Measurements from ENCODE around the gene CLASP2.
"Not testable (repeated sequence)": the region's sequence is repeated elsewhere in the genome, so short reads cannot be mapped to it uniquely, and the experiment has no call there.

The CLASP2 gene

GRCh38 chr3:33447958-33448357 lies 270.1 kb downstream of the CLASP2 start:
- no peak for DNase-seq (ENCODE audit: low read depth)

GRCh38 chr3:33447256-33447625 lies 270.8 kb downstream of the CLASP2 start:
- not testable (repeated sequence) for DNase-seq (ENCODE audit: low read depth)
